ENCODE measurements around the gene PTGFR.

PTGFR gene

GRCh38 chr1:78586572-78586971 lies 95.8 kb downstream of the PTGFR start:
- DNase-seq (ENCODE audit: low read depth in 2 of 2, low spot score in 1 of 2), result no peak

GRCh38 chr1:78587211-78587610 lies 96.4 kb downstream of the PTGFR start:
- DNase-seq (ENCODE audit: low read depth in 2 of 2, low spot score in 1 of 2), result no peak
